Subcutaneous adipose tissue (tissue), 4 donors: Measurements from ENCODE around the gene WNT2B. TPM values are rescaled to one million over a fixed set of nuclear protein-coding genes. Genes with fewer than 3 reads are reported as not detected.

ENCODE experiments used
- CTCF ChIP-seq: fragments of 450-650 bp; IDR thresholded peaks from one replicate; pipeline ENCODE4 v1.5.1; 2016; ENCODE audit warnings: low read depth, mild to moderate bottlenecking, control low read depth, antibody characterized with exemption, moderate library complexity
- total RNA-seq, 4 donors: library from RNA; depleted of rRNA; stranded (reverse); fragments of >200 nt; gene quantifications; one replicate each; pipeline ENCODE4 v1.1.0, GENCODE V29; 2016

Gene WNT2B
- total RNA-seq, 4 donors from 2014 or later: 3.6 to 7.5 (median 6.0) TPM

DNA sequence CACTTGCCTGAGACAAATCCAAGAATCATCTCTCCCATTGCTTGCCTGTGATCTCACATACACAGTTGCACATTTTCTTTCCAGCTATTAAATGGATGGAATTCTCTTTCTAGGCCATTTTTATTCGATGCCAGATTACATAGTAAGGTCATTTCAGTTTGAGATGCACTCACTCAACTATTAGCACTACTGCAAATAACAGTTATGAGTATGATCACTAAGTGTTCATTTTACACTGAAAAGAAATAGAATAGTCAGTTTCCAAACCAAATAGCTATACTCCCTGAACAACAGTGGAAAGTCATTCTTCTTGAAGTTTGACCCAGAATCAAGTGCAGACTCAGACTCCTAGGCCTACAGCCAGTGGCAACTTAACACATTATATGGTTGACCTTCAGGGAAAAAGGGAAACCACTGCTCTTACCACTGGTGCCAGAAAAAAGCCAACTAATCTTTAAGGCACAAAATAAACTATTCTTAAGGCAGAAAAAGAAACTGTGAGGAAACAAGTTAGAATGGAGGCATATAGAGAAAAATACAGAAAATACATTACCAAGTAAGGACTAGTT lies 31.5 kb downstream of the WNT2B start:
- TF ChIP-seq CTCF: no peak

GRCh38 chr1:112541299-112541698 lies 32.5 kb downstream of the WNT2B start:
- no peak for TF ChIP-seq CTCF

DNA sequence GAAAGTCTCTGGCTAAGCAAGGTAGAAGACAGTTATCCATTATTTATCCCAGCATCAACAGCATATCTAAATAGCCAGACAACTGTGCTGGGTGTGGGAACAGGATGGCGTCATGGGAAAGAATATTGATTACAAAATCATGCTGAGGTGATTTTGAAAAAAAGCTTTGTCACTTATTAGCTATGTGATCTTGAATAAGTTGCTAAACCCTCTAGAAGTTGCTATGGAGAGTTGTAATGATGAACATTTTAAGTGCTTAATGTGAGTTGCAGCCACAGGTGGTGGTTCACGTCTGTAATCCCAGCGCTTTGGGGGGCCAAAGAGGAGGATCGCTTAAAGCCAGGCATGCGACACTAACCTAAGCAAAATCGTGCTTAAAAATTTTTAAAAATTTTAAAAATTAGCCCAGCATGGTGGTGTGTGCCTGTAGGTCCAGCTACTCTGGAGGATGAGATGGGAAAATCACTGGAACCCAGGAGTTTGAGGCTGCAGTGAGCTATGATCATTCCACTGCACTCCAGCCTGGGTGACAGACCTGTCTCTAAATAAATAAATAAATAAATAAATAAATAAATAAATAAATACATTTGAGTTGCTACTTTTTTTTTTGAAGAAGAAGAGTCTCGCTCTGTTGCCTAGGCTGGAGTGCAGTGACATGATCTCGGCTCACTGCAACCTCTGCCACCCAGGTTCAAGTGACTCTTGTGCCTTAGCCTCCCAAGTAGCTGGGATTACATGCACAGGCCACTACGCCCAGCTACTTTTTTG lies 33.6 kb downstream of the WNT2B start:
- TF ChIP-seq CTCF: no peak

DNA sequence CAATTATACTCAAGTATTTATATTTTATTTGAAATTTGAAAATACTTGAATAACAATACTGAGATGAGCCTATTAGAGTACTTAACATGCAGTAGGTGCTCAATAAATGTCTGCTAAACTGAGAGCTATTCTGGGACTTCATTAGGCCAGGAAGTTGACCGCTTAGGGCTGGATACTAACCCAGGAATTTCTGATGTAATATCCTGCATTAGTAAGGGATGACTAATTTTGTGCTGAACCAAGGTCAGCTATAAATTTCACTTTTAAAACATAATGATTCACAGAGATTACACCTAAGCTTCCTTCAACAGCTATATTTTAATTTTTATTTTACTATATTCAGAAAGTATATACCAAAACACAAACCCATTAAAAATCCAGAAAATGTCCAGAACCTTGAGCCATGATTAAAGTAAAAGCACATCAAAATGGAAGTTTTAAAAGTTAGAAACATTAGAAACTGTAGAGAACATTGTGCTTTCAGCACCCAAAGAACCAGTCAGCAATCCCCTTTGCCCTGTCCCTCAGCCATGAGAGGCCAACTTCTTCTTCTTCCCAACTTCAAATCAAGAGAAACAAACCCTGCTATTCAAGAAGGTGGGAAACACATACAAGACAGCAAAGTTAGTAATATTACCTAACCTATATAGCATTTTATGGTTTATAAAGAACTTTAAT lies 35.4 kb downstream of the WNT2B start:
- no peak for TF ChIP-seq CTCF

DNA sequence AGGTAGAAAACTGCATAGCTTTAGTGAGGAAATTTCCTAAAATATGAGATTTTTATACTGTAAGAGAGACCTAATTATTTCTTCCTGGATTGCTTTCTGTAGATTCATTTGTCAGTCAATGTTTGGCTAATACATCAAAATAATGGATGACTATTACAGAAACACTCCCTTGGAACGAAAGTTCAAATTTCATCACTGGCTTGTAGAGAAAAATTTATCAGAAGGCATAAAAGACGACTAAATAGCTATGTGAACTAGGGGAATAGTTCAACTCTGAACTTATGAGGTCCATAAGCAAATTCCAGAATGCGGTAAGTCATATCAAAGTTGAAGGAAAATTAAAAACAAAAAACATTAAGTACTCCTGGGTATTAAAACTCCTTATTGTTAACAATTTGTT lies 36.0 kb downstream of the WNT2B start:
- no peak for TF ChIP-seq CTCF

DNA sequence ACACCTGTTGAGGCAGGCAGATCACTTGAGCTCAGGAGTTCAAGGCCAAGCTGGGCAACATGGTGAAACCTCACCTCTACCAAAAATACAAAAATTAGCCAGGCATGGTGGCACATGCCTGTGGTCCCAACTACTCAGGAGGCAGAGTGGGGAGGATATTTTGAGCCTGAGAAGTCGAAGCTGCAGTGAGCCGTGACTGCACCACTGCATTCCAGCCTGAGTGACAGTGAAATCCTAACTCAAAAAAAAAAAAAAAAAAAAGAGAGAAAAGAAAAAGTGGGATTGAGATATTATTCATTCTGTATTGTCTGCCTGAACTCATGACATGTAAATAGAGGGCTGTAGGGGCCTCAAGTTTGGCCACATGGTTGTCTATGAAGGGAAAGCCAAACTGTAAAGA lies 37.3 kb downstream of the WNT2B start:
- no peak for TF ChIP-seq CTCF

DNA sequence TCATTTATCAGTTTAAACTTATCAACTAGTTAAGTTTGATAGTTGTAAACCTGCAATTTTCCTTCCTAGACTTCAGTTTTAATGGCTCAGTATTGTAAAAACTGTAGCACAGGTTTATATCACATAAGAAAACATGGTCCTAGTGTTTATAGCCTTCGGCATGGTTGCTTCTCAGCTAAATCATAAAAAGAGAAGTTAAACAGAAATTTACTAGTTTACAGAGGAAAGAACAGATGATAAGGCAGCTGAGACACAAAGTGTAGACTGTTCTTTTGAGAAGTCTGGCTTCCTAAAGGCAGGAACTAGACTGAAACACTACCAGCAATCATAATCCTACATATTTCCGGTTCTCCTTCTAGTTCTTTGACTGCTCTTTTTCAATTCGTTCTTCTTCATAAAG lies 39.8 kb downstream of the WNT2B start:
- TF ChIP-seq CTCF: no peak
